GM12864 (cell line): ENCODE results near the gene RAB1B.
"Not testable (repeated sequence)": the region's sequence is repeated elsewhere in the genome, so short reads cannot be mapped to it uniquely, and the experiment has no call there.

ENCODE experiments used
- DNase-seq: peaks from one replicate; pipeline ENCODE4 v3.0.0-alpha.2; 2011; ENCODE audit warnings: low read depth
- H3K4me3 ChIP-seq: 2 replicates; pipeline ENCODE4 v1.5.1; 2011; ENCODE audit warnings: mild to moderate bottlenecking, low read depth, low read length, control low read depth
- CTCF ChIP-seq: IDR thresholded peaks from 2 replicates; pipeline ENCODE4 v1.5.1; 2011; ENCODE audit warnings: low read depth, mild to moderate bottlenecking, moderate library complexity, low read length, control low read depth, inconsistent platforms; ENCODE audit errors: missing control alignments

The RAB1B gene

GRCh38 chr11:66309475-66309874 is 41.0 kb downstream of the RAB1B start:
- TF ChIP-seq CTCF, result no peak
- no peak for DNase-seq
- H3K4me3 ChIP-seq, result no peak overlapping the region

DNA sequence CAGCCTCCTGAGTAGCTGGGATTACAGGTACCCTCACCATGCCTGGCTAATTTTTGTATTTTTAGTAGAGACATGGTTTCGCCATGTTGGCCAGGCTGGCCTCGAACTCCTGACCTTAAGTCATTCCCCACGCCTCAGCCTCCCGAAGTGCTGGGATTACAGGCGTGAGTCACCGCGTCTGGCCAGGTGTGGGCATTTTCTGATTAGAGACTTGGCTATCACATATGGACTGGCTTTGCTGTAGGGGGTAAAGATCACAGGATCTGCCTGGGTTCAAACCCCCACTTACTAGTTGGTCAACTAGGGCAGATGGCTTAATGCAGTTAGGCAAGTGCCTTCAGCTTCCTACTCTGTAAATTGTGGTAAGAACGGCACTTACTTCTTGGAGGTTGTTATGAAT is 41.9 kb downstream of the RAB1B start:
- TF ChIP-seq CTCF, result no peak
- H3K4me3 ChIP-seq, result no peak overlapping the region
- DNase-seq, result no peak

- not testable (repeated sequence) for DNase-seq, H3K4me3 ChIP-seq
Measured at GRCh38 chr11:66310803-66311440, 42.5 kb downstream of the RAB1B start.

DNA sequence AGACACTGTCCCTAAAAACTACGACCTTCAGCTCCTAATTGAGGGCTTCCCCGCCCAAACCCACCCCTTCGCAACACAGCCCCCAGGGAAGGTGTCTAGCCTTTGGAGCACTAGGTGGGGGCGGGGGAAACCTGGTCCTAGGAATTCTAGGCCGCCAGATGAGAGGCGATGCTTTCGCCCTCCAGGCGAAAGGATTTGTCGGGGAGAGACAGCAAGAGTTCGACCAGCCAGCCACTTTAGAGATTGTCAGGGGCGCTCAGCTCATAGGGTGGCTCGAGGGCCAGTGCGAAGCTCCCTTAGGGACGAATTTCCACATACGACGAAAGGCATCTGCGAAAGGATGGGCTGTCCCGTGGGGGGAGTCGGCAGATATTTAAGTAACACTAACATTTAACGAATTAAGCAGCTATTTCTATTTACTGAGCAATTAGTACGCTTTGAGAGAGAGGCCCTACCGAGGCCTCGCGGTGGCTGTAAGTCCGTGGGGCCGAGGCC is 43.1 kb downstream of the RAB1B start:
- no peak for TF ChIP-seq CTCF
- DNase-seq, result no peak
- H3K4me3 ChIP-seq, result peak overlapping the region; percentile 55

DNA sequence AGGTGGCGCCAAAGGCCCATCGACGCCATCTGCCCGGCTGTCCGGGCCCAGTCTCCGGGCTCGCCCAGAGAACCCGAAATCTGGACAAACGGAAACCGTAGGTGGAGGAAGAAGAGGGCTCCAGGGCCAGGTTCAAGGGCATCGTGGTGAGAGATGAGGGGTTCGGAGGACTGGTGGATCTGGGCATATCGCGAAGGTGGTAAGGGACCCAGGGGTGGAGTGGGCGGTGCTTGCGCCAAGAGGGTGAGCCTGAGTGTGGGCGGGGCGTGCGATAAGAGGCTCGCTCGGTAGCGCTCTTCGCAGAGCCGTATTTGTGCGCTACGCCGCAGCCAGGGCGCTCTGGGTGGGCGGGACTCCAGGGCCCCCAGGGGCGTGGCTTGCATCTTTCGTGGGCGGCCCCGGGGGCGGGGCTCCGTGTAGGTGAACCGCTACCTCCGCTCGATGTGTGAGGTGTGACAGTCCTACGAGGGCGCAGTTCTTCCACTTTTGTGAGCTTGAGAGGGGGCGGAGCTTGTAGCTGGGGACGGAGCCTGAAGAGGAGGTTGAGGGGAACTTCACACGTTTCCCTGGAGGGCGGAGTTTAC is 43.6 kb downstream of the RAB1B start:
- H3K4me3 ChIP-seq, result peak overlapping the region; percentile 55
- peak; percentile 90 for TF ChIP-seq CTCF
- DNase-seq, result peak; percentile 86

GRCh38 chr11:66312549-66313320 is 44.3 kb downstream of the RAB1B start:
- H3K4me3 ChIP-seq, result peak overlapping the region; percentile 55
- DNase-seq, result peak; percentile 86
- TF ChIP-seq CTCF, result no peak
